ENCODE data around the gene RTN4RL2.

GRCh38 chr11:57496109-57496820 lies 35.9 kb downstream of the RTN4RL2 start:
- TF ChIP-seq, protein P1, sequence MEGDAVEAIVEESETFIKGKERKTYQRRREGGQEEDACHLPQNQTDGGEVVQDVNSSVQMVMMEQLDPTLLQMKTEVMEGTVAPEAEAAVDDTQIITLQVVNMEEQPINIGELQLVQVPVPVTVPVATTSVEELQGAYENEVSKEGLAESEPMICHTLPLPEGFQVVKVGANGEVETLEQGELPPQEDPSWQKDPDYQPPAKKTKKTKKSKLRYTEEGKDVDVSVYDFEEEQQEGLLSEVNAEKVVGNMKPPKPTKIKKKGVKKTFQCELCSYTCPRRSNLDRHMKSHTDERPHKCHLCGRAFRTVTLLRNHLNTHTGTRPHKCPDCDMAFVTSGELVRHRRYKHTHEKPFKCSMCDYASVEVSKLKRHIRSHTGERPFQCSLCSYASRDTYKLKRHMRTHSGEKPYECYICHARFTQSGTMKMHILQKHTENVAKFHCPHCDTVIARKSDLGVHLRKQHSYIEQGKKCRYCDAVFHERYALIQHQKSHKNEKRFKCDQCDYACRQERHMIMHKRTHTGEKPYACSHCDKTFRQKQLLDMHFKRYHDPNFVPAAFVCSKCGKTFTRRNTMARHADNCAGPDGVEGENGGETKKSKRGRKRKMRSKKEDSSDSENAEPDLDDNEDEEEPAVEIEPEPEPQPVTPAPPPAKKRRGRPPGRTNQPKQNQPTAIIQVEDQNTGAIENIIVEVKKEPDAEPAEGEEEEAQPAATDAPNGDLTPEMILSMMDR (IDR thresholded peaks at IDR 0.05) = no peak
- TF ChIP-seq POLR2A (IDR thresholded peaks at IDR 0.05) = no peak
- no peak for TF ChIP-seq POLR2AphosphoS5 (IDR thresholded peaks at IDR 0.05)
- TF ChIP-seq EP300 (IDR thresholded peaks at IDR 0.05) = no peak
